NOMO-1 (cell line): ENCODE data around the gene MILR1.
"Not testable (repeated sequence)": the region's sequence is repeated elsewhere in the genome, so short reads cannot be mapped to it uniquely, and the experiment has no call there.

ENCODE experiments used
- DNase-seq, 2 experiments: peaks; one replicate each; lab custom pipeline; 2025; ENCODE audit not compliant: unreplicated experiment in 2 of 2; lab: John Stamatoyannopoulos, UW

MILR1 gene

DNA sequence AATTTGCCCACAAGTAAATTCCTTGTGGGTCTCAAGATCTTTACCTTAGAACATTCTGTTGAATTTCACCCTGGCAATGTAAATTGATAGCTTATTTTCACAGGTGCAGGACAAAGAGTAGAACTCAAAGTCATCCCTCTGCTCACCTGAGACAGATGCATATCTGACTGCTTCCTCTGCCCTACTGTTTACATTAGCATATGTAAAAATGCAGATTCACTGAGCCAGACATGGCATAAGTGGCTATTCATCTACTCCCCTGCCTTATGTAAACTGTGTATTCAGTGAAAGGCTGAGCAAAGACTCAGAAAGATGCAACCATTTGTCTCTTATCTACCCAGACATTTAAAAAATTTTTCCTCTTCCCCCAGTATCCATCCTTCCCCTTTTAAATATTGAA lies 22.3 kb upstream of the MILR1 start:
- DNase-seq, result no peak

DNA sequence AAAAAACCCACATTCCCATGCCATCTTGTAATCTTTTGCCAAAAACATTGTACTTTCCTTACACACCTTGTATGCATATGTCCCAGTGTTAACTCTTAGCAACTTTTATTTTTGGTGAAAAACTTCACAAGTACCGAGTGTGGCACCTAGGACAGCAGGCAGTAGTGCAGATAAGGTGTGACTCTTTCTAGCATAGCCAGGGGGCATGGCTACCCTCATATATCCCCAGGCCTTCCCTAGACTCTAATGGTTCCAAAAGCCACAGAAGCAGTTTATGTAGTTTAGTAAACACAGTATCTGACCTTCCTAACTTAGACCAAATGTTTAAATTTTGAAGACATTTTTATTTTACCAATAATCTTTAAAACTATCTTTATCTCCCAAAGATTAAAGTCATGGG lies 20.5 kb upstream of the MILR1 start:
- DNase-seq, result no peak

DNA sequence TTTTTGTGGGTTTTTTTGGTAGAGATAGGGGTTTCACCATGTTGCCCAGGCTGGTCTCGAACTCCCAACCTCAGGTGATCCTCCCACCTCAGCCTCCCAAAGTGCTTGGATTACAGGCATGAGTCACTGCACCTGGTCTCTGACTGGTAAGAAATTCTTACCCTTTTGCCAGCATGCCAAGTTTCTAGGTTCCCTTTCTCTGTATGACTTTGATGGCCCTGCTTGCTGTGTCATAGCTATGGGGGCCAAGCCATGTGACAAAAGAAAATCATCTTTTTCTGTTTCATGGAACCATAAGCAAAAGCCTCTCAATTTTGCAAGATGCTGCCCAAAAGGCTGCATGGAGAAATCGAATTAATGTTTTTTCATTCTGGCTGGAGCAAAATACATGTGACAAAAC lies 18.9 kb upstream of the MILR1 start:
- DNase-seq, result not testable (repeated sequence)

DNA sequence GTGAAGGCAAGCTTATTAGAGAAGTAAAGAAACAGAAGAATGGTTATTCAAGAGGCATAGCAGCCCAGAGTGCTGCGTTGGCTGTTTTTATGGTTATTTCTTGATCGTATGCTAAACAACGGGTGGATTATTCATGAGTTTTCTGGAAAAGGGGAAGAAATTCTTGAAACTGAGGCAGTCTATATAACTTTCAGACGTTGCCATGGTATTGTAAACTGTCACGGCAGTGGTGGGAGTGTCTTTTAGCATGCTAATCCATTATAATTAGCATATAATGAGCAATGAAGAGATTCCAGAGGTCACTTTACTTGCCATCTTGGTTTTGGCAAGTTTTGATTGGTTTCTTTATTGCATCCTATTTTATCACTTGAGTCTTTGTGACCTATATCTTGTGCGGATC lies 17.4 kb upstream of the MILR1 start:
- no peak for DNase-seq

GRCh38 chr17:64437944-64438525 lies 10.9 kb upstream of the MILR1 start:
- DNase-seq, result no peak

- not testable (repeated sequence) for DNase-seq
Measured at GRCh38 chr17:64439521-64439920, 9.4 kb upstream of the MILR1 start.

DNA sequence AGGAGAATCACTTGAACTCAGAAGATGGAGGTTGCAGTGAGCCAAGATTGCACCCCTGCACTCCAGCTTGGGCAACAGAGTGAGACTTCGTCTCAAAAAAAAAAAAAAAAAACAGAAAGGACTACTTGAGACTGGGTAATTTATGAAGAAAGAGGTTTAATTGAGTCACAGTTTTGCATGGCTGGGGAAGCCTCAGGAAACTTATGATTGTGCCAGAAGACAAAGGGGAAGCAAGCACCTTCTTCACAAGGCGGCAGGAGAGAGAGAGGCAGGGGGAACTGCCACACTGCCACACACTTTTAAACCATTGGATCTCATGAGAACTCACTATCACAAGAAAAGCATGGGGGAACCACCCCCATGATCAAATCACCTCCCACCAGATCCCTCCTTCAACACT lies 9.0 kb upstream of the MILR1 start:
- DNase-seq, result no peak

DNA sequence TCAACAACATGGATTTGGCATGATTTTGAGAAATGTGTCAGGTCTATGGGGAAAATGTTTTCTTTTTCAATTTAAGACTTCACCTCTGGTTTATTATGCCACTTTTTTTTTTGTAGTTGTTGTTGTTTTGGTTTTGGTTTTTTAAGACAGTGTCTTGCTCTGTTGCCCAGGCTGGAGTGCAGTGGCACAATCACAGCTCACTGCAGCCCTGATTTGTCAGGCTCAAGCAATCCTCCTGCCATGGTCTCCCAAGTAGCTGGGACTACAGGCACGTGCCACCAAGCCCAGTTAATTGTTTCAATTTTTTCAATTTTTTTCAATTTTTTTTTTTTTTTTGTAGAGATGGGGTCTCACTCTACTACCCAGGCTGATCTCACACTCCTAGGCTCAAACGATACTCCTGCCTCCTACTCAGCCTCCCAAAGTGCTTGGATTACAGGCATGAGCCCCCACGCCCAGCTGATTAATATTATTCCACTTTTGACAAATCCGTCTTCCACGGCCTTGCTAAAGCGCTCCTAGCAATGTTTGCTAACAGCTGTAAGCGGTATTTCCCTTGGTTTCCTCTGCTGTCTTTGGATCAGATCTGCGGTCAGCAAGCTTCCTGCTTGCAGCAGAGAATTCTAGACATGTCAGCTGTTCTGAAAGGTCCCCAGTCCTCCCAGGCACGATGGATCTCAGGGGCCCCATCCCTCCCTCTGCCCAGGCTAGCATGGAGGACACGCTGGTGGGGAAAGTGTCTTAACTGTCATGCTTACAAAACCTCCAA lies 7.0 kb upstream of the MILR1 start:
- DNase-seq, result peak; percentile 35 to 86

DNA sequence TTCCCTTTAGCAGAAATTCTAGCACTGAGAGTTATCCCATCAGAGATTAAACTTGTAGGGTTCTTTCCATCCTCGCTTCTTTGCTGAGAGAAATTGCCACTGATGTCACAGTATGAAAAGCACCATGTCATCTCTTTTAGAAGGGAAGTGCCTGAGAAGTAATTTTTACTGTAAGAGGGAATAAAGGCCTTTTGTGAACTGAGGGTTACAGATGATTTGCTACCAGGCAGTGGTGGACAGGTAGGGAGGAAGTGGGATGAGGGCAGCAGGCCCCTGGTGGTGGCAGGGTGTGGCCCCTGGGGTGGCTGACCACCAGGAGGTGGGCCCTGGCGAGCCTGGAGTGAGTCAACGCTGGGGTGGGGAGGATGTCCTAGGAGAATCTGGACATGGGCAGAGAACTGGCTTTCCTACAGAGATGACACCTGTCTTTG lies 6.4 kb upstream of the MILR1 start:
- peak in 1 of 2 experiments; percentile 86 for DNase-seq

DNA sequence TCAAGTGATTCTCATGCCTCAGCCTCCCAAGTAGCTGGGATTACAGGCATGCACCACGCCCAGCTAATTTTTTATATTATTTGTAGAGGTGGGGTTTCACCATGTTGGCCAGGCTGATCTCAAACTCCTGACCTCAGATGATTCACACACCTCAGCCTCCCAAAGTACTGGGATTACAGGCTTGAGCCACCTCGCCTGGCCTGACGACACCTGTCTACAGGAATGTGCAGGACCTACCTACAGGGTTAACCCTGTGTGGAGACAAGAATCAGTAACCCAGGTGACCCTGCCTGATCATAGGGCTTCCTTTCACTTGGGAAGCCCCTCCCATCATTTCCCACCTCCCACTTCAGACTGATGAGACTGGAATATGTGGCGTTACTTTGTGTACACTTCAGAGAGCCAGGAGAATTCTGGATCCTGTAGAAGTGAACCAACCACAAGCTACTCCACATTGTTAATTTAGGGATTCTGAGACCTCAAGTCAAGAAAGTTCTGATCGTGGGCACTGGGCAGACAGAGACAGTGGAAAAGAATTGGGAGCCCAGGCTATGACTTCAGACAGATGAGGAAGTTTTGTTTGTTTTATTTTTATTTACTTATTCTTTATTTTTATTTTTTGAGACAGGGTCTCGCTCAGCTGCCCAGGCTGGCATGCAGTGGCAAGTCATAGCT lies 5.7 kb upstream of the MILR1 start:
- no peak for DNase-seq

- no peak for DNase-seq
Measured at GRCh38 chr17:64447526-64447925, 1.4 kb upstream of the MILR1 start.

DNA sequence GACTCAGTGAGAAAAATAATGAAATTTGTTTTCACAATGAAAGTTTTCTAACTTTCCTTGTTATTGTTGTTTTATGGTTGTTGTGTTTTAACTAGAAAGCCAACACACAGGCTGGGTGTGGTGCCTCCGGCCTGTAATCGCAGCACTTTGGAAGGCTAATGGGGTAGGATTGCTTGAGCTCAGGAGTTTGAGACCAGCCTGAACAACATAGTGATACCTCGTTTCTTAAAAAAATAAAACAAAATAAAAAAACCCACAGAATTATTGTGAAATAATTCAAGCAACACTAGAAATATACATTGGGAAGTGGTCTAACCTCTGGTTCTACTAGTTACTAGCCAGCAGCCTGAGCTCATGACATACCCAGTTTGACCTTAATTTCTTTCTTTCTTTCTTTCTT lies 630 bp downstream of the MILR1 start:
- peak; percentile 29 to 70 for DNase-seq

- DNase-seq, result peak; percentile 67 to 93
Measured at GRCh38 chr17:64455993-64456885, 7.3 kb downstream of the MILR1 start.

DNA sequence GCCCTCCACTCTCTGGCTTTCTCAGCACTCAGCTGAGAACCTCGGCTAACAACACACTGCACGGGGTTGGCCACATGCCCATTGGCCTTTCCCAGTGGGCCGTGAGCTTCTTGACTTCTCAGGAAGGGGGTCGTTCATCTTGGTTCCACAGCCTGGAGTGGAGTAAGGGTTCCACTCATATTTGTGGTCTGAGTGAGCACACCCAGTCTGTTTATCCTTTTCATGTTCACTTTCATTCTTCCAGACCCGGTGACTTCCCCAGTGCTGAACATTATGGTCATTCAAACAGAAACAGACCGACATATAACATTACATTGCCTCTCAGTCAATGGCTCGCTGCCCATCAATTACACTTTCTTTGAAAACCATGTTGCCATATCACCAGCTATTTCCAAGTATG lies 8.2 kb downstream of the MILR1 start:
- no peak for DNase-seq

- DNase-seq, result no peak
Measured at GRCh38 chr17:64458756-64459155, 9.8 kb downstream of the MILR1 start.

- no peak for DNase-seq
Measured at GRCh38 chr17:64459284-64459747, 10.4 kb downstream of the MILR1 start.

GRCh38 chr17:64459818-64460217 lies 10.9 kb downstream of the MILR1 start:
- DNase-seq, result not testable (repeated sequence)

DNA sequence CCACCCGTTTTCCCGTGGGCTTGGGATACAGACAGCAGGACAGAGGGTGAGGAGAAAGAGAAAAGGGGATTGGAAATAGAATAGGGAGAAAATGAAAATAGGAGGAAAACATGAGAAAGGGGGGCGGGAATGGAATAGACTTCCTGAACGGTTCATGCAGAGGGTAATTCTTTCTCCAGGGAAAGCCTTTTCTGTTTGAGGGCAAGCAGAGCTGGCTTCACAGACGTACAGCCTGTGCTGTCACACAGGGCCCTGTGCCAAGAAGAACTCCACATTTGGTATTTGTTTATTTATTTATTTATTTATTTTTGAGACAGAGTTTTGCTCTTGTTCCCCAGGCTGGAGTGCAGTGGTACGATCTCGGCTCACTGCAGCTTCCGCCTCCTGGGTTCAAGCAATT lies 12.0 kb downstream of the MILR1 start:
- DNase-seq, result no peak

- no peak for DNase-seq
Measured at GRCh38 chr17:64461788-64462187, 12.9 kb downstream of the MILR1 start.

- no peak for DNase-seq
Measured at GRCh38 chr17:64466019-64466735, 17.3 kb downstream of the MILR1 start.
